ENCODE data around the gene DTHD1.

DNA sequence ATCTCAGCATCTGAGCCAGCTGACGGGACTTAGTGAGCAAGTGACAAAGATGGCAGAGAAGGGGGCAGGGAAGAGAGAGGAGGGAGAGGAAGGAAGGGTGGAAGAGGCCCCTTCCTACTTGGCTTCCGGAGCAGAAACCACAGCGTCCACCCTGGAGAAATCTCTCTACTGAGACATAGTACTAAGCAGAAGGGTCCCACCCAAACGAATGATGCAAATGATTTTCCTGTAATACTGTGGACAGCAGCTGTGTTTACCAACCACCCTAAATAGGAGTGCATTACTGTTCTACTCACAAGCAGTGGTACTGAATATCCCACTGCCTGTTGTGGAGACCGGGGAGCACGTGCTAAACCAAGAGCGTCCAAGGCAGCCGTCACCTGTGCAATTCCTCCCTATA, 29.4 kb downstream of the DTHD1 start:
- TF ChIP-seq, protein P1, sequence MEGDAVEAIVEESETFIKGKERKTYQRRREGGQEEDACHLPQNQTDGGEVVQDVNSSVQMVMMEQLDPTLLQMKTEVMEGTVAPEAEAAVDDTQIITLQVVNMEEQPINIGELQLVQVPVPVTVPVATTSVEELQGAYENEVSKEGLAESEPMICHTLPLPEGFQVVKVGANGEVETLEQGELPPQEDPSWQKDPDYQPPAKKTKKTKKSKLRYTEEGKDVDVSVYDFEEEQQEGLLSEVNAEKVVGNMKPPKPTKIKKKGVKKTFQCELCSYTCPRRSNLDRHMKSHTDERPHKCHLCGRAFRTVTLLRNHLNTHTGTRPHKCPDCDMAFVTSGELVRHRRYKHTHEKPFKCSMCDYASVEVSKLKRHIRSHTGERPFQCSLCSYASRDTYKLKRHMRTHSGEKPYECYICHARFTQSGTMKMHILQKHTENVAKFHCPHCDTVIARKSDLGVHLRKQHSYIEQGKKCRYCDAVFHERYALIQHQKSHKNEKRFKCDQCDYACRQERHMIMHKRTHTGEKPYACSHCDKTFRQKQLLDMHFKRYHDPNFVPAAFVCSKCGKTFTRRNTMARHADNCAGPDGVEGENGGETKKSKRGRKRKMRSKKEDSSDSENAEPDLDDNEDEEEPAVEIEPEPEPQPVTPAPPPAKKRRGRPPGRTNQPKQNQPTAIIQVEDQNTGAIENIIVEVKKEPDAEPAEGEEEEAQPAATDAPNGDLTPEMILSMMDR (IDR thresholded peaks at IDR 0.05) = no peak
- no peak for TF ChIP-seq POLR2A (IDR thresholded peaks at IDR 0.05)
- TF ChIP-seq EP300 (IDR thresholded peaks at IDR 0.05) = peak in 1 of 4 donors; percentile 21
